Duodenal mucosa (tissue), 2 donors: ENCODE measurements around the gene TMEM63C.
"Not testable (repeated sequence)": the region's sequence is repeated elsewhere in the genome, so short reads cannot be mapped to it uniquely, and the experiment has no call there.

ENCODE experiments used
- H3K27ac ChIP-seq: one replicate; pipeline ENCODE4 v1.7.0; 2013; ENCODE audit warnings: low read depth, low read length
- H3K27me3 ChIP-seq, 2 donors: one replicate each; pipeline ENCODE4 v1.7.0; 2013; ENCODE audit warnings: low read length in 2 of 2, control low read depth in 1 of 2; ENCODE audit not compliant: insufficient read depth in 2 of 2, control insufficient read depth in 1 of 2
- H3K36me3 ChIP-seq, 2 donors: one replicate each; pipeline ENCODE4 v1.7.0; 2013; ENCODE audit warnings: low read length in 2 of 2, control low read depth in 1 of 2; ENCODE audit not compliant: insufficient read depth in 2 of 2, control insufficient read depth in 1 of 2
- H3K4me1 ChIP-seq, 2 donors: one replicate each; pipeline ENCODE4 v1.7.0; 2013; ENCODE audit warnings: low read length in 2 of 2, control low read depth in 1 of 2; ENCODE audit not compliant: insufficient read depth in 2 of 2, control insufficient read depth in 1 of 2
- H3K4me3 ChIP-seq, 2 donors: one replicate each; pipeline ENCODE4 v1.7.0; 2013; ENCODE audit warnings: low read length in 2 of 2, low read depth in 1 of 2
- H3K9ac ChIP-seq, 2 donors: one replicate each; pipeline ENCODE4 v1.7.0; 2013; ENCODE audit warnings: low read length in 2 of 2, low read depth in 1 of 2
- H3K9me3 ChIP-seq, 2 donors: one replicate each; pipeline ENCODE4 v1.7.0; 2013; ENCODE audit warnings: low read length in 2 of 2, control low read depth in 1 of 2; ENCODE audit not compliant: control insufficient read depth in 1 of 2

Gene TMEM63C

DNA sequence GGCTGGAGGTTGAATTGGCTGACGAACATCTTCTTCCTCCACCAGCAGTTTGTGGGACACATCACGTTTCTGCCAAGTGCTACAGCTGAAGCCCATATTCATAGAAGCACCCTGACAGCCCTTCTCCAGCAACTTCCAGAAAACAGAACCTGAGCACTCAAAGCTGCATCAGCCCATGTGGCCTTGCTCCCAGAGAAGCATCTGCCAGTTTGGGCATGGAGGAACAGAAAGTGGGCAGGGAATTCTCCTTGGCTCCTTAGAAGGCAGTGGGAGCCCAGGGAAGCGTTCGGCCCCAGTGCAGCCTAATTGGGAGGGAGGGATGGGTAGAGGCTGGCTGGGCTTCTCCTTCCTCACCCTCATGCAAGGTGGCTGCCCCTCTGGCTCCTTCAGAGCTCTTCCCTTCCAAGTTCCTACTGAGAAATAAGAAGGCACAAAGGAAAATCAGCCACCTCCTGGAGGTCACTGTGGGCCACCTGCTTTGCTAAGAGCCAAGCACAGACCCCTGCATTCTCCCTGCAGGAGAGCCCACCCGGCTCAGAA lies 93.5 kb downstream of the TMEM63C start:
- no peaks in the 10 kb centered on the region for H3K4me1 ChIP-seq
- H3K9me3 ChIP-seq = no peaks in the 10 kb centered on the region
- H3K36me3 ChIP-seq = peaks cover 9 to 22% of the 10 kb centered on the region in 2 donors
- peaks cover 4 to 5% of the 10 kb centered on the region in 2 donors for H3K27me3 ChIP-seq
- no peak overlapping the region for H3K9ac ChIP-seq
- no peak overlapping the region for H3K27ac ChIP-seq
- no peak overlapping the region for H3K4me3 ChIP-seq

DNA sequence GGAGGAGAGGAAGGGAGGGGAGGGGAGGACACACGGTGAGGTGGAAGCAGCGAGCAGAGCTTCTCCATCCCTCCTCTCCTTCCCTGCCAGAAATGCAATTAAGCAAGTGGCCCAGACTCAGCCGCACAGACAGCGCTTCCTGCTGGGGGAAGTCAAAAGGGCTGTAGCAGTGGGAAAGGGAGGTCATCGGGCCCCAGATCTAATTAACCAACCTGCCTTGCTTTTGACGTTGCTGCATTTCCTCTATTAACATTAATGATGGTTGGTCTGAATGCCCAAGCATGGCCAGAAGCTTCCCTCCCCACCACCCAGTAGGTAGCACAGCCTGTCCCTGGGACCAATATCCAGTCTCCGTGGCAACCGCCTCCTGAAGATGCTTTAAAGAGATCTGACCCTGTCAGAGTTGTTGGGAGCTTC lies 94.0 kb downstream of the TMEM63C start:
- H3K9me3 ChIP-seq = no peaks in the 10 kb centered on the region
- no peaks in the 10 kb centered on the region for H3K4me1 ChIP-seq
- H3K4me3 ChIP-seq = no peak overlapping the region
- H3K27me3 ChIP-seq = peaks cover 4 to 5% of the 10 kb centered on the region in 2 donors
- no peak overlapping the region for H3K9ac ChIP-seq
- H3K27ac ChIP-seq = no peak overlapping the region
- peaks cover 11 to 26% of the 10 kb centered on the region in 2 donors for H3K36me3 ChIP-seq

DNA sequence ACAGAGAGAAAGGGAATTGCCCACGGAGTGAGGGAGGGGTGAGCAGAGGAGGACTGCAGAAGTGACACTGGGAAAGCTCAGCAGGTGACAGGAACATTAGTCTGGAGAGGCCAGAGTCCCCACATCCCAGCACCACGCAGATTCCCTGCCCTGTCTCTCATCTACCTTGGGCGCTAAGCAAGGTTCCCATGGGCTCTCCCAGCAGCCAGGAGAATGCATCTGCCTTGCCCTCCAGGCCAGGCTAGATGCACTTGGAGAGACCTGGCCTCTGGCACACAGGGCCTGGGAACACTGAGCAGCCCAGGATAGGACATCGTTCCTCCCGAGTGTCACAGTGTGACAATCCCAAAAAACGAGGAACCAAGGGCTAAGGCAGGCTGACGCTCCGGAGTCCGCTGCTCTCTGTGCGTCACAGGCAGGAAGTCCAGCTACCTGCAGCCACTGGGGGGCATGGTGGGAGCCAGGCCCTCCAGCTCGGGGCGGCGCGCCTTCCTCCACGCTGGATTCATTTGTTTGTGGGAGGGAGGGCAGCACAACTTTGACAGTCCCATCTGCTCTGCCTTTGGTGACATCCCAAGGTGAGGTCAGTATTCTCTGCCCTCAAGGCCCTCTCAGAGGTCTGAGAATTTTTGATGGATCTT lies 94.8 kb downstream of the TMEM63C start:
- Histone ChIP-seq H3K4me3 (no peak overlapping the region), H3K27ac (no peak overlapping the region), H3K9ac (no peak overlapping the region), H3K27me3 (peaks cover under 1 to 2% of the 10 kb centered on the region in 2 donors), H3K9me3 (no peaks in the 10 kb centered on the region), H3K4me1 (no peaks in the 10 kb centered on the region), H3K36me3 (peaks cover 11 to 26% of the 10 kb centered on the region in 2 donors)

DNA sequence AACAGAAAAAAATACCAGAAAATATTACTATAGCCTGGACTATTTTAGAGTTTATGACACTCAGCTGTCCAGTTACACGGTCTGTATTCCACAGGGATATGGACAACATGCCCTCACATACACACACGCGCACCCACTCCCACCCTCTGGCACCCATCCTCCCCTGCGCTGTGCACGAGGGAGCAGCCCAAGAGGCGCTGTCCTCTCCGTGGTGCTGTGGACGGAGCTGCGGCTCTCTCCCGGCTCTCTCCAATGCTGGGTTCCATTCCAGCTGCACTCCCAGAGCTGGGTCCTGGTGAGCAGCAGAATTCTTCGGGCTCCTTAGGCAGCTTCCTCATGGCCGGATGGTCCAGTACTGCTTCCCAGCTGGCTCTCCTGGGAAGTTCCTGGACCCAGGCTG lies 95.4 kb downstream of the TMEM63C start:
- Histone ChIP-seq H3K9me3 (no peaks in the 10 kb centered on the region), H3K27me3 (no peaks in the 10 kb centered on the region), H3K9ac (no peak overlapping the region), H3K4me3 (no peak overlapping the region), H3K4me1 (no peaks in the 10 kb centered on the region), H3K36me3 (peaks cover 11 to 26% of the 10 kb centered on the region in 2 donors), H3K27ac (no peak overlapping the region)

DNA sequence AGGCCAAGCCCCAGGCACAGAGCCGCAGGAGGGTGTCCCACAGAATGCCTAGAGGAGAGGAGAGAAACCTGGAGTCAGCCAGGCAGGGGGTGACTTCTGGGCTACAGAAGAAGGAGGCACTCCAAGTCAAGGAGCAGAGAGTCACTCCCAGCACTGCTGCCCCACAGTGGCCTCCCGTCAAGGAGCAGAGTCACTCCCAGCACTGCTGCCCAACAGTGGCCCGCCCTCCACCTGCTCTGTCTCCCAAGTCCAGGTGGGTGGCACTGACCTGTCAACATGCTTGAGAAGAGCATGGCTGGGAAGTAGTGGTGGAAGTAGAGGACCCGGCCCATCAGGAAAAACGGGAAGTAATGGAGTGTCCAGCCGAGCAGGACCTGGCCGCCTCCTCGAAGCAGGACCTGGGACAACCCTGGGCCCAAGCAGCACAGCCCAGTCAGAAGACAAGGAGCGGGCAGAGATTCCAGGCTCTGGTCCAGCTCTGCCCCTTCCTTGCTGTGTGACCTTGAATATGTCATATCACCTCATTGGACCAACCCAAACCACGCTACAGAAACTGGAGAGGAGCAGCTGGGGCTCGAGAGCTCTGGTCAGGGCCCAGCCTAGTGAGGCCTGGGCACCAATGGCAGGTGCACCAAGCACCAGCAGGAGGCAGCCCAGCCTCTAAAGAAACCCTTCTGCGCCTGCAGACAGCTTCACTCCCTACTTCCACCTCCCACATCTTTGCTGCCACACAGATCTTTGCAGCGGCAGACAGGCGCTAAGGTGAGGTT lies 97.0 kb downstream of the TMEM63C start:
- no peak overlapping the region for H3K4me3 ChIP-seq
- H3K27me3 ChIP-seq = no peaks in the 10 kb centered on the region
- H3K4me1 ChIP-seq = no peaks in the 10 kb centered on the region
- H3K36me3 ChIP-seq = peaks cover 16 to 35% of the 10 kb centered on the region in 2 donors
- H3K9me3 ChIP-seq = no peaks in the 10 kb centered on the region
- no peak overlapping the region for H3K9ac ChIP-seq
- no peak overlapping the region for H3K27ac ChIP-seq

DNA sequence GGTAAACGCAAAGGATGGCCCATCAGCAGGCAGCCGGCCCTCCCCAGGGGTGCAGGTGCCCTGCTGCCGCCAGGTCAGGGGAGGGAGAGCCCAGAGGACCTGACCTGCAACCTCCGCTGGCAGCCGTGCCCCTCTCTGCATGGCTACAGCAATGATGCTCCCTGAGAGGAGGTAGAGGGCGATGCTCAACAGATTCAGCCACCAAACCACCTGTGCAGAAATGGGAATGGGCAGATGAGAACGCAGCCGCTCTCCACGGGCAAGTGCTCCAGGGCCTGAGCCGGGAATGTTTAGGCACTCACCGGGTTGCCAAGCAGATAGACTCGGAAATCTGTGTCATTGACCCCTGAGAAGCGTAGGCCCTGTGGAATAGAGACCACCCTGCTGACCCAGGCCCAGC lies 98.1 kb downstream of the TMEM63C start:
- H3K36me3 ChIP-seq = peaks cover 27 to 46% of the 10 kb centered on the region in 2 donors

DNA sequence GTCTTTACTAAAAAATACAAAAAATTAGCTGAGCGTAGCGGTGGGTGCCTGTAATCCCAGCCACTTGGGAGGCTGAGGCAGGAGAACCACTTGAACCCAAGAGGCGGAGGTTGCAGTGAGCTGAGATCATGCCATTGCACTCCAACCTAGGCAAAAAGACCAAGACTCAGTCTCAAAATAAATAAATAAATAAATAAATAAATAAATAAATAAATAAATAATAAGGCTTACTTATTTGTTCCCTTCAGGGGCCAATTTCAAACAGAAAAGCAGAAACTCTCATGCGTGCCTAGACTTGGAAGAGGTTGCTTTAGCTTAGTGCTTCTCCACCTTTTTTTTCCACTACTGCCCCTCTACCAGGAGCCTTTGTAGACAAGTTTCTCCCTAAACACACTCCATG lies 99.3 kb downstream of the TMEM63C start:
- H3K36me3 ChIP-seq = peaks cover 32 to 58% of the 10 kb centered on the region in 2 donors
- H3K4me1 ChIP-seq, H3K9me3 ChIP-seq, H3K9ac ChIP-seq, H3K4me3 ChIP-seq, H3K27ac ChIP-seq, H3K27me3 ChIP-seq: not testable (repeated sequence)

More for the DNA sequence above, 98.1 kb downstream of the TMEM63C start:
- H3K4me3 ChIP-seq = no peak overlapping the region
- H3K27me3 ChIP-seq = no peaks in the 10 kb centered on the region
- H3K27ac ChIP-seq = no peak overlapping the region
- H3K9ac ChIP-seq = no peak overlapping the region
- H3K9me3 ChIP-seq = no peaks in the 10 kb centered on the region
- H3K4me1 ChIP-seq = no peaks in the 10 kb centered on the region

DNA sequence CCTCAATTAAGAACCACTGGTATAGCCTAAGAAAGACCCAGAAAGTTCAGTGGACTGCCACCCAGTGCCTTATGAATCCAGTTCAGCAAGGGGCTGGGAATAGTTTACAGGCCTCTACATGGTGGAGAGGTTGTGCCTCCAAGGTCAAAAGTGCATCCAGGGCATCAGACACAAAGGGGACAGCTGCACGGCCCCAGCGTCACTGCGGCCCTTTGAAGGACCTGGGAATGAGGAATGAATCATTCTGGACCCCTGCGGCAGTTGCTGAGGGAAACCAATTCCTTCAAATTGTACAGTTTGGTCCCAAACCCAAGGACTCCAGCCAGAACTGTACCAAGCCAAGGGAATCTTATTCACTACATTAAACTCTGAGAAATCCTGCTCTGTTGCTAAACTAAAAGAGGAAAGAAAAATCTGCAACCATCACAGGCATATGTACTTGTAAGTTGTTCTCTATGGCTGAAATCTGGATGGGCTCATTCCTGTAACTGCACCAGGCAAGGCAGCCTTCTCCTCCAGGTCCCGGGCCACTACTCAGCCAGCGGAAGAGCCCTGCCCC lies 100.3 kb downstream of the TMEM63C start:
- H3K4me3 ChIP-seq = no peak overlapping the region
- no peaks in the 10 kb centered on the region for H3K9me3 ChIP-seq
- H3K27ac ChIP-seq = no peak overlapping the region
- no peaks in the 10 kb centered on the region for H3K4me1 ChIP-seq
- H3K36me3 ChIP-seq = peaks cover 32 to 61% of the 10 kb centered on the region in 2 donors
- H3K9ac ChIP-seq = no peak overlapping the region
- no peaks in the 10 kb centered on the region for H3K27me3 ChIP-seq

DNA sequence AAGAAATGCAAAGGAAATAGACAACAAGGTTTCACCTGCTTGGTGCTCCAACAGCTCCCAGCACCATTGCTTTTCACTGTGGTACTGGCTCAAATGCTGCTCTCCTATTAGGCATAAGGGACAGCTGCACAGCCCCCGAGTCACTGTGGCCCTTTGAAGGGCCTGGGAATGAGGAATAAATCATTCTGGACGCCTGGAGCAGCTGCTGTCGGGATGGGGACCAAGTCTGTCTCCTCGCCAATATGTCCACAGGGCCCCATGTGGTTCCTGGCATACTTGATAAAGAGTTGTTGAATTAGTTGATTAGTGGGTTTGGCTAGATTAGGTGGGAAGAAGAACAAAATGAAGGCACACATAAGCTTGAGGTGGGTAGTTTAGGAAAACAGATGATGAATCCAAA lies 102.5 kb downstream of the TMEM63C start:
- Histone ChIP-seq H3K27me3 (no peaks in the 10 kb centered on the region), H3K9ac (no peak overlapping the region), H3K9me3 (no peaks in the 10 kb centered on the region), H3K36me3 (peaks cover 27 to 55% of the 10 kb centered on the region in 2 donors), H3K27ac (no peak overlapping the region), H3K4me3 (no peak overlapping the region), H3K4me1 (no peaks in the 10 kb centered on the region)

DNA sequence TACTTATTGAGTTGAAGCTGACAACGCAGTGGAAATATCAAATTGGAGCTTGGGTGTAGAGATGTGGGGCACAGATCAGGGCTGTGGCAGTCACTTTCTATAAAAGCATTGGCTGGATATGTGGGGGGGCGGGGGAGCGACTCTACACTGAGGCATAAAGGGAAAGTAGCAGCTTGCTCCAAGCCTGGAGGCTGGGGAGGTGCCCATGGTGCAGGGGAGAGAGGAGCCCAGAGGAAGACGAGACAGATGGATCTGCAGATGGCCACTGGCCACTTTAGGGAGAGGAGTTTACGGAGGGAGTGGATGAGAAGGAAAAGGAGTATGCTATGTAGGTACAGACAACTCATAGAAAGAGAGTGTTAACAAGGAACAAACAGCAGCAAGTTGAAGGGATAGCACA lies 102.9 kb downstream of the TMEM63C start:
- no peaks in the 10 kb centered on the region for H3K9me3 ChIP-seq
- H3K9ac ChIP-seq = no peak overlapping the region
- H3K36me3 ChIP-seq = peaks cover 27 to 51% of the 10 kb centered on the region in 2 donors
- no peak overlapping the region for H3K27ac ChIP-seq
- no peak overlapping the region for H3K4me3 ChIP-seq
- H3K27me3 ChIP-seq = no peaks in the 10 kb centered on the region
- no peaks in the 10 kb centered on the region for H3K4me1 ChIP-seq
